GM12872 (cell line): Measurements from ENCODE around the gene PDSS2.

Experiments
- TF ChIP-seq, protein P1 (sequence below): IDR thresholded peaks from 3 replicates; pipeline ENCODE4 v1.5.1; 2011; ENCODE audit warnings: low read depth, mild to moderate bottlenecking, low read length, moderate library complexity; ENCODE audit not compliant: insufficient read depth

PDSS2 gene

DNA sequence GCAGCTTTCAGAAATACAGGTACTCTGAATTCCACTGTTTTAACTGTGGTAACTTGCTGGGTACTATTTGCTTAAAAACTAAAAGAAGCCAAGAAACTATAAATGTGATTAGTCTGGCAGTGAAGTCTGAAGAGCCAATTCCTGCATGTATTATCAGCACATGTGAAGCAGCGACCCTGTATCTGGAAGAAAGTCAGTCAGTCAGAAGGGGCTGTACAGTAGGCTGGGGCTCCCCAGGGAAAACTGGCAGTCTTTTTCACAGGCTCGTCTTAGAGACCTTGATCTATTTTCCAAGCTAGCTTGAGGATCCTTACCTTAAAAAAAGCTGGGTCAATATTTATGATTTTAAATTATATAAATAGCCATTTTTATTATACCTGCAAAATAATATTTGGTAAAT lies 104.9 kb downstream of the PDSS2 start:
- TF ChIP-seq, protein P1, sequence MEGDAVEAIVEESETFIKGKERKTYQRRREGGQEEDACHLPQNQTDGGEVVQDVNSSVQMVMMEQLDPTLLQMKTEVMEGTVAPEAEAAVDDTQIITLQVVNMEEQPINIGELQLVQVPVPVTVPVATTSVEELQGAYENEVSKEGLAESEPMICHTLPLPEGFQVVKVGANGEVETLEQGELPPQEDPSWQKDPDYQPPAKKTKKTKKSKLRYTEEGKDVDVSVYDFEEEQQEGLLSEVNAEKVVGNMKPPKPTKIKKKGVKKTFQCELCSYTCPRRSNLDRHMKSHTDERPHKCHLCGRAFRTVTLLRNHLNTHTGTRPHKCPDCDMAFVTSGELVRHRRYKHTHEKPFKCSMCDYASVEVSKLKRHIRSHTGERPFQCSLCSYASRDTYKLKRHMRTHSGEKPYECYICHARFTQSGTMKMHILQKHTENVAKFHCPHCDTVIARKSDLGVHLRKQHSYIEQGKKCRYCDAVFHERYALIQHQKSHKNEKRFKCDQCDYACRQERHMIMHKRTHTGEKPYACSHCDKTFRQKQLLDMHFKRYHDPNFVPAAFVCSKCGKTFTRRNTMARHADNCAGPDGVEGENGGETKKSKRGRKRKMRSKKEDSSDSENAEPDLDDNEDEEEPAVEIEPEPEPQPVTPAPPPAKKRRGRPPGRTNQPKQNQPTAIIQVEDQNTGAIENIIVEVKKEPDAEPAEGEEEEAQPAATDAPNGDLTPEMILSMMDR: no peak

DNA sequence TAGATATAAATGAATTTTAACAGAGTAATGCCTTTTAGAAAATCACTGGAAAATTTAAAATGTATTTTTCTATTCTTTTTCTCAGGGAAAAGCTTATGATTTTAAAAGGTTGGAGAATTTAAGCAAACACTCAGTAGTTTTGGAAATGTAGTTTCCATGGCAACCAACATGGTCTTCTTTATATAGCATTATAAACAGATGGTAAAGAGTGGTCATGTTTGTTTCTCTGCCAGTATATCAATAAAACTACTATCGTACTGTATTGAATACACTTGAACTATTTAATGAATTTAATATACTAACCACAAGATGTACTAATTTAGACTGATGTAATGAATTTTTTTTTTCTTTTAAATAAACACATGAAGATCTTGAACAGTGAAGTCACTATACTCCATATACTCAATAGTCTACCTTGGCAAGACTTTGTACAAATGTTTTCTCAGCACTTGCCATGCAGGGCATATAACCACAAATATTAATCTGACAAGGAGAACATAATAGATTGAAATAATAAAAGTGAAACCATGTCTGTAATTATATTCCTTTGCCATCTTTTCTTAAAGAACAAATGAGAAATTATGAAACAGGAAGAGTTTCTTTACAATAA lies 105.5 kb downstream of the PDSS2 start:
- TF ChIP-seq, protein P1: no peak

DNA sequence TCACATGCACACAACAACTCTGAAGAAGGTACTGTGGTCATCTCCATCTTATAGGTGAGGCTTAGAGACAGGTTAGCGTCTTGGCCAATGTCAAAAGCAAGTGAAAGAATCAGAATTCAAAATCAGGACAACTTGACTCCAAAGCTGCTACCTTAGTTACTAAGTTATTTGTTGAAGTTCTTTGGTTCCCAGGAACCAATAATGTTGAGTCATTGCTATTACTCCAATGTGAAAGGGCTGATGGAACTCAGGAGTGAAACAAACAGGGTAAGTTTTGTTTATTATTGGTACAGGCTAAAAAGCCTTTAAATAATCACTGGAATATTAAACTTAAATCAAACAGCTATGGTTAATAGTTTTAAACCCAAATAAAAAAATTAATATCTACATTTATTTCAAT lies 111.1 kb downstream of the PDSS2 start:
- TF ChIP-seq, protein P1: no peak

DNA sequence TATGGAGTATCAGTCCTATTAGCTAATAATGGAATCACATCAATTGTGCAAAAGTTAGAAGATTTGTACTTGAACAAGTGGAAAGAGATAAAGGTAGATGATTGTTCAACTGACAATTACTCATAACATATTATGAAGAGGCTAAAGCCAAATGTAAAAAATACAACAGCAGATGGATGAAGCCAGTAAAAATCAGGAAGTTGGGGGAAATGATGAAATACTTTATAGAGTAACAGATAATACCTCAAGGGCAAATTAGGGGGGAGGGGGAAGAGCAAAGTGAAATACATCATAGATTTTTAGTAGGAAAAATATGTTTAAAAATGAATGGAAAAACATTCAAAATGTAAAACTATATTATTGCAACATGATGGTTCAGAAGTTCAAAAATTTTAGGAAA lies 114.0 kb downstream of the PDSS2 start:
- TF ChIP-seq, protein P1: no peak

DNA sequence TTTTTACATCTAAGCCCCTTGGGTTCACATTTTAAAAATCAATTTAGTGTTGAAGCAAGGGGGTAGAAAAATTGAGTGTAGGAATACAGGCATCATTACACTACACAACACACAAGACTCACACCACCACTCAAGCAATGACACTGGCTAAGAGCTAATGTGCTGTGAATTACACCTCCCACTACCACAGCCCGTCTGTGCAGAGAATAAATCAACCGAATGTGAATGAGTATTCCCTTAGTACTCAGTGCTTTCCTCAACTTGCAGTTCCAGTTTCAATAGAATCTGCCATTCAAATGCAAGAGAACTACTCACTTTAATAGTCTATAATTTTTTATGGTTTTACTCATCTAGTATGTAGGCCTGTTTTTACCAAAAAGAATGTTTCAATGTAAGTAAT lies 114.4 kb downstream of the PDSS2 start:
- TF ChIP-seq, protein P1: no peak

DNA sequence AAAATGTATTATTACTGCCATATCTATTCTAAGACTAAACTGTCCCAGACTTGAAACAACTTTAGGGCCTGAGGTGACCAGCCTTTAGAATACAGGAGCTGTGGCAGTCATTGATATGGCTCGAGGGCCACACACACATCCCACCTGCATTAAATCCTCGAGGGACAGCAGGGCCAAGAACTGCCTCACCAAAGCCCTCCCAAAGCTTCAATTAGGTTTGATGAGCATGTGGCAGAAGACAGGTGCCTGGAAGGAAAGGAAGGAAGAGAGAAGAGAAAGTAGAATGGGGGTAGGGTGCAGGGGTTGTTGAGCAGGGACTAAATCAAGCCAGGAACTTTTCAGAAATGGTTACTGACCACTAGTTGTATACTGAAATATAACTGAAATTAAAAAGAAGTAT lies 115.0 kb downstream of the PDSS2 start:
- TF ChIP-seq, protein P1: no peak

DNA sequence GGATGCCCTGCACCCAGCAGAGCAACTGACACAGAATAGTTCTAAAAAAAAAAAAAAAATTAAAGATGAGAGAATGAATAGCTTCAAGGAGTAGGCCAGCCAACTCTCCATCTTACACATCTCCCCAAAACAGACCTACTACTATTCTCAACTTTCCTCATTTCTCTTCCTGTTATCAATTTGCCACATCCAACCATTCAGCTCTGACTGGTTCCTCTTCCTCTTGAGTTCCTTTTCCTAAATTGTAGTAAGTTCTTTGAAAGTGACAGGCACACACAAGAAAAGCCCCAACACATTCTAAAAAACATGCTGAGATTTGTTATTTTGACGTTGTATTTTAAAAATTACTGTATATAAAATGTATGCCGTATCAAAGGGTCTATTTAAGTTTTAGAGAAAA lies 117.2 kb downstream of the PDSS2 start:
- TF ChIP-seq, protein P1: no peak
